Measurements from ENCODE around the gene CCDC9.

CCDC9 gene

DNA sequence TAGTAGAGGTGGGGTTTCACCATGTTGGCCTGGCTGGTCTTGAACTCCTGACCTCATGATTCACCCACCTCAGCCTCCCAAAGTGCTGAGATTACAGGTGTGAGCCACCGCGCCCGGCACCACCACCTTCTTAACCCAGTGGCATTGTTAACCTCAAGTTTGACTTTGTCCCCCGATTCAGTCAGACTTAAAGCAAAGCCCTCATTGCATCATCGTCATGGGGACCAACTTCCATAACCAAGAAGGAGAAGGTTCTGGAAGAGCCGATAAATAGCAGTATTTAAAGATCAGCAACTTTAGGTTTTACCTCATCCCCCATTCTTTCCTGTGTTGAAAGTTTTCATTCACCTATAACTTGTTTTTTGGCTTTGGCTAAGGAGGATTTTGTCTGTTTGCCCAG lies 11.7 kb downstream of the CCDC9 start:
- Histone ChIP-seq H3K9me3 (ENCODE audit: severe bottlenecking) (no peaks in the 10 kb centered on the region), H3K27ac (ENCODE audit: poor library complexity, severe bottlenecking) (no peak overlapping the region), H3K4me3 (ENCODE audit: severe bottlenecking) (no peak overlapping the region), H3K4me1 (ENCODE audit: insufficient read depth, poor library complexity, severe bottlenecking) (no peaks in the 10 kb centered on the region), H3K27me3 (ENCODE audit: insufficient read depth, poor library complexity, severe bottlenecking) (no peaks in the 10 kb centered on the region), H3K36me3 (ENCODE audit: low read depth) (peaks cover 39% of the 10 kb centered on the region)
- TF ChIP-seq, protein P1, sequence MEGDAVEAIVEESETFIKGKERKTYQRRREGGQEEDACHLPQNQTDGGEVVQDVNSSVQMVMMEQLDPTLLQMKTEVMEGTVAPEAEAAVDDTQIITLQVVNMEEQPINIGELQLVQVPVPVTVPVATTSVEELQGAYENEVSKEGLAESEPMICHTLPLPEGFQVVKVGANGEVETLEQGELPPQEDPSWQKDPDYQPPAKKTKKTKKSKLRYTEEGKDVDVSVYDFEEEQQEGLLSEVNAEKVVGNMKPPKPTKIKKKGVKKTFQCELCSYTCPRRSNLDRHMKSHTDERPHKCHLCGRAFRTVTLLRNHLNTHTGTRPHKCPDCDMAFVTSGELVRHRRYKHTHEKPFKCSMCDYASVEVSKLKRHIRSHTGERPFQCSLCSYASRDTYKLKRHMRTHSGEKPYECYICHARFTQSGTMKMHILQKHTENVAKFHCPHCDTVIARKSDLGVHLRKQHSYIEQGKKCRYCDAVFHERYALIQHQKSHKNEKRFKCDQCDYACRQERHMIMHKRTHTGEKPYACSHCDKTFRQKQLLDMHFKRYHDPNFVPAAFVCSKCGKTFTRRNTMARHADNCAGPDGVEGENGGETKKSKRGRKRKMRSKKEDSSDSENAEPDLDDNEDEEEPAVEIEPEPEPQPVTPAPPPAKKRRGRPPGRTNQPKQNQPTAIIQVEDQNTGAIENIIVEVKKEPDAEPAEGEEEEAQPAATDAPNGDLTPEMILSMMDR (IDR thresholded peaks at IDR 0.05; ENCODE audit: poor library complexity, severe bottlenecking) = no peak
- no peak for ATAC-seq (ENCODE audit: low read depth)
- no peak for DNase-seq (ENCODE audit: low spot score)

DNA sequence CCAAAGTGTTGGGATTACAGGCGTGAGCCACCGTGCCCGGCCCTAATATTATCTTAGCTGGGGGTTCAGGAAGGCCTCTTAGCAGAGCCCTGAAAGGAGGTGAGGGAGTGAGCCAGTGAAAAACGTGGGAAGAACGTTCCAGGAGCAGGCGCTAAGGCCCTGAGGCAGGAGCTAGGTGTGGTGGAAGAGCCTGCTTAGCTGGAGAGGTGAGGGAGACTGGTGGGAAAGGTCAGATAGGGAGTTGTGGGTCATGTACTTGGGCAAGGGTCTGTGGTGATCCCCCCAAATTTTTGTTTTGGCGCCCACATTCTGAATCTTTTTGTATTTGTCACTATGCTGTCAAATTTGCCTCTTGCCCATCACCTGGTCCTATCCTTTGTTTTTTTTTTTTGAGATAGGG lies 13.3 kb downstream of the CCDC9 start:
- Histone ChIP-seq H3K4me3 (ENCODE audit: severe bottlenecking) (no peak overlapping the region), H3K9me3 (ENCODE audit: severe bottlenecking) (no peaks in the 10 kb centered on the region), H3K4me1 (ENCODE audit: insufficient read depth, poor library complexity, severe bottlenecking) (no peaks in the 10 kb centered on the region), H3K27ac (ENCODE audit: poor library complexity, severe bottlenecking) (no peak overlapping the region), H3K27me3 (ENCODE audit: insufficient read depth, poor library complexity, severe bottlenecking) (no peaks in the 10 kb centered on the region), H3K36me3 (ENCODE audit: low read depth) (peaks cover 26% of the 10 kb centered on the region)
- no peak for ATAC-seq (ENCODE audit: low read depth)
- TF ChIP-seq, protein P1 (IDR thresholded peaks at IDR 0.05; ENCODE audit: poor library complexity, severe bottlenecking) = no peak
- DNase-seq (ENCODE audit: low spot score) = no peak

- no peak for DNase-seq (ENCODE audit: low spot score)
- Histone ChIP-seq H3K27me3 (ENCODE audit: insufficient read depth, poor library complexity, severe bottlenecking) (no peaks in the 10 kb centered on the region), H3K9me3 (ENCODE audit: severe bottlenecking) (no peaks in the 10 kb centered on the region), H3K4me1 (ENCODE audit: insufficient read depth, poor library complexity, severe bottlenecking) (no peaks in the 10 kb centered on the region), H3K36me3 (ENCODE audit: low read depth) (peaks cover 19% of the 10 kb centered on the region), H3K4me3 (ENCODE audit: severe bottlenecking) (no peak overlapping the region), H3K27ac (ENCODE audit: poor library complexity, severe bottlenecking) (no peak overlapping the region)
- TF ChIP-seq, protein P1 (IDR thresholded peaks at IDR 0.05; ENCODE audit: poor library complexity, severe bottlenecking) = no peak
- ATAC-seq (ENCODE audit: low read depth) = no peak
Observed at GRCh38 chr19:47270408-47270807, 14.1 kb downstream of the CCDC9 start.

DNA sequence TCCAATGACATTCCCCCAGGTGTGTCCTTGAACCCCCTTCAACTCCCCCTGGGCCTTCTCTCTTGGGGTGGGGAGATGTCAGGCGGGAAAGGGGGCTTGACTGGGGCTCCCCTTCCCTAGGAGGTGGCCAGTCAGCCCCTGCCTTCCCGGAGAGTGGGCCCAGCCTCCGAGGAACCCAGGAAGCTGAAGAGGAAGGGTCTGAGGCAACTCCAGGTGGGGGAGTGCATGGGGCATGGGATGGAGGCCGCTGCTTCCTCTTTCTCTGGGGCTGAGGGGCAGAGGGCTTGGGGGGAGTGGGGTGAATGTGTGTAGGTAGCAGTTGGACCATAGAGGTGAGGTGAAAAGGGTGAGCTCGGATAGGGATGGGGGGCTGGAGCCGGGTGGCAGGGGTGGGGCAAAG lies 15.6 kb downstream of the CCDC9 start:
- no peak for DNase-seq (ENCODE audit: low spot score)
- TF ChIP-seq, protein P1 (IDR thresholded peaks at IDR 0.05; ENCODE audit: poor library complexity, severe bottlenecking) = no peak
- no peak overlapping the region for H3K4me3 ChIP-seq (ENCODE audit: severe bottlenecking)
- H3K4me1 ChIP-seq (ENCODE audit: insufficient read depth, poor library complexity, severe bottlenecking) = no peaks in the 10 kb centered on the region
- H3K9me3 ChIP-seq (ENCODE audit: severe bottlenecking) = no peaks in the 10 kb centered on the region
- no peaks in the 10 kb centered on the region for H3K27me3 ChIP-seq (ENCODE audit: insufficient read depth, poor library complexity, severe bottlenecking)
- H3K27ac ChIP-seq (ENCODE audit: poor library complexity, severe bottlenecking) = no peak overlapping the region
- H3K36me3 ChIP-seq (ENCODE audit: low read depth) = peaks cover 11% of the 10 kb centered on the region; the same call in 1 of the 2 replicates
- ATAC-seq (ENCODE audit: low read depth) = no peak

DNA sequence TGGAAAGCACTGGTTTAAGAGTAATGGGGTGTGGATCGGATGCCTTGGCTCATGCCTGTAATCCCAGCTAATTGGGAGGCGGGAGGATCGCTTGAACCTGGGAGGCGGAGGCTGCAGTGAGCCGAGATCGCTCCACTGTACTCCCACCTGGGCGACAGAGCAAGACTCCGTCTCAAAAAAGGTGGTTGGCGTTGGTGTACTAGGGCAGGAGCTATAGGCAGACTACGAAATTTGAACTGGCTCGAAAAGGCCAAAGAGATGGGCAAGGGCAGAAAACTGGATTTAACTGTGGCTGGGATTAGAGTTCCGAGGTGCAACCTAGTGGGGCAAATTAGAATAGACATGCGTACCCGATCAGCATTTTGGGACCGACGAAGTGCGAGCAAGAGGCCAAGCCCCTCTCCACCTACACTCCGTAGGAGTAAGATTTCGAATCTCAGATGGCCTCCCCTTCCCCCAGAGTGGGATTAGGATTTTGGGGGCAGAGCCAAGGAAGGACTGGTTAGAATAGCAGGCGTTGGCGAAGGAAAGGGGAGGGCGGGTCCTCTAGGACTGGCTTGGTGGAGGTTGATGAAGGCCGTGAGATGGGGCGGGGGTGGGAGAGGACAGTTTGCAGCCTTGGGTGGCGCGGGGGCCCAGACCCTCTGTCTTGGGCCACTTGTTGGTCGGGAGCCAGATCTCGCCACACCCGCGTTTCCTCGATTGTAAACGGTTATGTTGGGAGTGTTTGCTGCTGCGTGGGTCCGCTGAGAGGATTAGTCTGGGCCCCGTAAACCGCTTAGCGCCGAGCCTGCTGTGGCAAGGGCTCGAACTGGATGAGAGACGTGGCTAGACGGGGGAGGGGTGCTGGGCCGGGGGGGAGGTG lies 16.4 kb downstream of the CCDC9 start:
- Histone ChIP-seq H3K4me1 (ENCODE audit: insufficient read depth, poor library complexity, severe bottlenecking) (no peaks in the 10 kb centered on the region), H3K4me3 (ENCODE audit: severe bottlenecking) (peak overlapping the region; percentile 51), H3K27ac (ENCODE audit: poor library complexity, severe bottlenecking) (peak overlapping the region; percentile 81), H3K9me3 (ENCODE audit: severe bottlenecking) (no peaks in the 10 kb centered on the region), H3K27me3 (ENCODE audit: insufficient read depth, poor library complexity, severe bottlenecking) (no peaks in the 10 kb centered on the region), H3K36me3 (ENCODE audit: low read depth) (peaks cover 11% of the 10 kb centered on the region; the same call in 1 of the 2 replicates)
- ATAC-seq (ENCODE audit: low read depth) (no peak), DNase-seq (ENCODE audit: low spot score) (no peak)
- TF ChIP-seq, protein P1 (IDR thresholded peaks at IDR 0.05; ENCODE audit: poor library complexity, severe bottlenecking) = no peak
